Endothelial cell of umbilical vein (primary cell): Measurements from ENCODE around the gene ZNF24. TPM values are rescaled to one million over a fixed set of nuclear protein-coding genes. Genes with fewer than 3 reads are reported as not detected.

Experiments used
- BruUV-seq: library from RNA; stranded (reverse); fragments of 400-500 nt; replicated peaks from 2 replicates; lab custom pipeline; 2021; lab: Mats Ljungman, UMichigan
- CTCF ChIA-PET: fragments of 300-600, 350-600 bp; sonication (Branson Sonifier 250); formaldehyde crosslinking; loops from one replicate; lab custom pipeline; 2021; ENCODE audit warnings: antibody characterized with exemption, inconsistent platforms; lab: Charles Lee
- POLR2A ChIA-PET: fragments of 300-600, 350-600 bp; sonication (Branson Sonifier 250); formaldehyde crosslinking; loops from one replicate; lab custom pipeline; 2021; ENCODE audit warnings: antibody characterized with exemption, inconsistent platforms; lab: Charles Lee
- DNase-seq: peaks from one replicate; pipeline ENCODE4 v3.0.0-alpha.2; 2011; ENCODE audit warnings: low read depth, low spot score
- FAIRE-seq: peaks from 2 replicates; lab custom pipeline; 2011; peaks lifted over from hg19 to GRCh38; lab: Jason Lieb, UNC
- H2AFZ ChIP-seq: 2 replicates; pipeline ENCODE4 v1.6.0; 2012; ENCODE audit warnings: low read depth, low read length, control low read depth, inconsistent platforms
- H3K27ac ChIP-seq: 2 replicates; pipeline ENCODE4 v1.5.1; 2011; ENCODE audit warnings: low read depth, mild to moderate bottlenecking, control low read depth, low read length, moderate library complexity; ENCODE audit not compliant: insufficient read depth
- H3K27me3 ChIP-seq, 2 experiments: 2 replicates each; pipeline versions ENCODE4 v1.6.0 to v1.6.1; 2011; ENCODE audit warnings: low read length in 2 of 2, mixed read lengths in 1 of 2; ENCODE audit not compliant: control insufficient read depth in 2 of 2, insufficient read depth in 2 of 2
- H3K36me3 ChIP-seq, 2 experiments: 2 replicates in 1 of 2; 3 replicates in 1 of 2; pipeline ENCODE4 v1.5.1; 2011; ENCODE audit warnings: low read length in 2 of 2, mild to moderate bottlenecking in 1 of 2, moderate library complexity in 1 of 2; ENCODE audit not compliant: control insufficient read depth in 2 of 2, insufficient read depth in 2 of 2; ENCODE audit errors: extremely low read depth in 1 of 2
- H3K4me1 ChIP-seq: 3 replicates; pipeline ENCODE4 v1.5.1; 2011; ENCODE audit warnings: mild to moderate bottlenecking, low read length; ENCODE audit not compliant: control insufficient read depth, insufficient read depth; ENCODE audit errors: extremely low read depth
- H3K4me2 ChIP-seq: 2 replicates; pipeline ENCODE4 v1.6.1; 2011; ENCODE audit warnings: low read length, control low read depth, mixed read lengths; ENCODE audit not compliant: insufficient read depth
- H3K4me3 ChIP-seq, 3 experiments: fragments of 200-600 bp in 1 of 3; sonication (generic), shearing (Covaris generic) in 1 of 3; replicated peaks in 1 of 3; 2 replicates each; pipeline ENCODE4 v1.5.1; 2011 to 2016; ENCODE audit warnings: control low read depth in 3 of 3, low read length in 3 of 3, mild to moderate bottlenecking in 2 of 3, inconsistent platforms in 1 of 3, low read depth in 1 of 3, moderate library complexity in 1 of 3; ENCODE audit not compliant: insufficient read depth in 1 of 3
- H3K79me2 ChIP-seq: 2 replicates; pipeline ENCODE4 v1.6.0; 2012; ENCODE audit warnings: low read length, inconsistent platforms; ENCODE audit not compliant: control insufficient read depth, insufficient read depth
- H3K9ac ChIP-seq: replicated peaks from 2 replicates; pipeline ENCODE3; 2011; ENCODE audit warnings: low read length, control low read depth; ENCODE audit not compliant: insufficient read depth; ENCODE audit errors: extremely low read depth
- H3K9me1 ChIP-seq: replicated peaks from 3 replicates; pipeline ENCODE4 v1.6.0; 2011; ENCODE audit warnings: mild to moderate bottlenecking, low read length; ENCODE audit not compliant: control insufficient read depth, insufficient read depth; ENCODE audit errors: extremely low read depth
- H3K9me3 ChIP-seq: replicated peaks from 2 replicates; pipeline ENCODE4 v1.5.1; 2012; ENCODE audit warnings: low read length, inconsistent platforms; ENCODE audit not compliant: control insufficient read depth, insufficient read depth
- H4K20me1 ChIP-seq: replicated peaks from 2 replicates; pipeline ENCODE3; 2011; ENCODE audit warnings: mild to moderate bottlenecking, low read length; ENCODE audit not compliant: control insufficient read depth, insufficient read depth; ENCODE audit errors: extremely low read depth
- CTCF ChIP-seq, 2 donors: IDR thresholded peaks; 1 replicate in 1 of 2; 2 replicates in 1 of 2; pipeline ENCODE4 v1.5.1; 2011; ENCODE audit warnings: low read length in 2 of 2, mild to moderate bottlenecking in 2 of 2, moderate library complexity in 2 of 2, control low read depth in 1 of 2, inconsistent platforms in 1 of 2, low read depth in 1 of 2; ENCODE audit not compliant: insufficient read depth in 1 of 2; ENCODE audit errors: extremely low read depth in 1 of 2
- FOS ChIP-seq: IDR thresholded peaks from 2 replicates; pipeline ENCODE4 v1.6.1; 2011; ENCODE audit warnings: mild to moderate bottlenecking, low read length, moderate library complexity, borderline replicate concordance; ENCODE audit not compliant: insufficient read depth
- JUN ChIP-seq: IDR thresholded peaks from 2 replicates; pipeline ENCODE4 v1.6.1; 2011; ENCODE audit warnings: borderline replicate concordance, low read depth; ENCODE audit not compliant: insufficient read length, insufficient read depth
- MAX ChIP-seq: IDR thresholded peaks from 2 replicates; pipeline ENCODE4 v1.6.1; 2011; ENCODE audit not compliant: insufficient read depth, insufficient read length
- POLR2A ChIP-seq: IDR thresholded peaks from 2 replicates; pipeline ENCODE4 v1.6.1; 2012; ENCODE audit warnings: low read depth, mild to moderate bottlenecking, control low read depth, low read length
- POLR2AphosphoS5 ChIP-seq: IDR thresholded peaks from 2 replicates; pipeline ENCODE4 v1.6.1; 2012; ENCODE audit warnings: low read depth, mild to moderate bottlenecking, control low read depth, low read length, moderate library complexity; ENCODE audit not compliant: insufficient read depth
- dilution Hi-C: fragments of 300-500 bp; cut with MboI; formaldehyde crosslinking; loops from one replicate; pipeline ENCODE4 v1.15.0; 2019; ENCODE audit warnings: low sequenced_read_pairs; ENCODE audit not compliant: extremely low pct_ligation_motif_present
- intact Hi-C: fragments of 100-400 bp; cut with micrococcal nuclease; formaldehyde crosslinking; loops from one replicate; pipeline ENCODE4 v1.10.0; 2022
- polyA plus RNA-seq, 4 experiments: library from polyadenylated mRNA; depleted of rRNA in 3 of 4; stranded (reverse) in 3 of 4; unstranded in 1 of 4; fragments of >200 nt; gene quantifications; 2 replicates each; pipeline versions ENCODE4 v1.2.1 to v1.2.3, GENCODE V29; 2011 to 2012; ENCODE audit warnings: missing spikeins in 1 of 4
- total RNA-seq: library from RNA; stranded (reverse); gene quantifications from 2 replicates; pipeline ENCODE4 v1.2.3, GENCODE V29; 2021

The ZNF24 gene
- total and polyA plus RNA-seq, 2 donors (not counting 3 experiments of a cell fraction or from before 2014, with no cell fraction given): 10.3 to 40.2 TPM

GRCh38 chr18:35328868-35329267 lies 15.4 kb downstream of the ZNF24 start:
- no peaks in the 10 kb centered on the region for H4K20me1 ChIP-seq
- no peak overlapping the region for H3K9ac ChIP-seq
- no peak for FAIRE-seq
- H3K9me1 ChIP-seq: no peaks in the 10 kb centered on the region
- H3K79me2 ChIP-seq: no peaks in the 10 kb centered on the region
- H3K4me1 ChIP-seq: peaks cover 7% of the 10 kb centered on the region
- no peak overlapping the region for H2AFZ ChIP-seq
- H3K27me3 ChIP-seq: no peaks in the 10 kb centered on the region
- TF ChIP-seq JUN (no peak), MAX (no peak), CTCF (IDR thresholded peaks at IDR 0.05; ENCODE audit: extremely low read depth in 1 of 2, insufficient read depth in 1 of 2, low read depth in 1 of 2, low read length in 2 of 2) (no peak), FOS (no peak), POLR2A (no peak), POLR2AphosphoS5 (no peak)
- DNase-seq: no peak
- BruUV-seq: no TSS peak
- H3K4me3 ChIP-seq: no peak overlapping the region
- intact Hi-C loops: no loop called here
- H3K27ac ChIP-seq: no peak overlapping the region
- CTCF ChIA-PET: interaction anchor here (1.0 kb wide), 1 partner anchor 30 kb away, joined by 3 read pairs; no protein-coding TSS in a partner anchor
- dilution Hi-C loops: no loop called here
- no peaks in the 10 kb centered on the region for H3K9me3 ChIP-seq
- peaks cover 2 to 6% of the 10 kb centered on the region in 2 experiments for H3K36me3 ChIP-seq
- POLR2A ChIA-PET: no interaction called here
- no peak overlapping the region for H3K4me2 ChIP-seq
